Esophagus muscularis mucosa (tissue), 4 donors: ENCODE data around the gene BCL3.

Experiments
- CTCF ChIP-seq, 3 experiments: fragments of 200-600 bp in 2 of 3; fragments of 450-650 bp in 1 of 3; sonication (generic) in 2 of 3; IDR thresholded peaks; one replicate each; pipeline ENCODE4 v1.5.1; 2017 to 2019; ENCODE audit warnings: antibody characterized with exemption in 3 of 3, mild to moderate bottlenecking in 2 of 3, moderate library complexity in 1 of 3
- EP300 ChIP-seq: sonication (generic); formaldehyde crosslinking; IDR thresholded peaks from one replicate; pipeline ENCODE4 v1.6.1; 2017; ENCODE audit warnings: antibody characterized with exemption
- POLR2A ChIP-seq: fragments of 450-650 bp; IDR thresholded peaks from one replicate; pipeline ENCODE4 v1.6.1; 2017; ENCODE audit warnings: antibody characterized with exemption, moderate library complexity, mild to moderate bottlenecking, low read depth
- POLR2AphosphoS5 ChIP-seq, 2 donors: sonication (generic); formaldehyde crosslinking; IDR thresholded peaks; one replicate each; pipeline ENCODE4 v1.6.1; 2017; ENCODE audit warnings: antibody characterized with exemption in 2 of 2

GRCh38 chr19:44740351-44740824, 8.1 kb upstream of the BCL3 start:
- TF ChIP-seq CTCF (IDR thresholded peaks at IDR 0.05) (no peak), EP300 (no peak), POLR2A (no peak), POLR2AphosphoS5 (IDR thresholded peaks at IDR 0.05) (no peak)
